Central memory CD8-positive, alpha-beta T cell (primary cell): ENCODE data around the gene PRKAR2B.
"Not testable (repeated sequence)": the region's sequence is repeated elsewhere in the genome, so short reads cannot be mapped to it uniquely, and the experiment has no call there.

Experiments
- ATAC-seq: fragments of 150-1000 bp; cut with Tn5 transposase; replicated peaks from 2 replicates; pipeline ENCODE4 v1.10.0; 2022; ENCODE audit warnings: mild to moderate bottlenecking, moderate FRiP score, moderate number of reproducible peaks; ENCODE audit not compliant: poor library complexity, severe bottlenecking; ENCODE audit errors: extremely low read depth
- DNase-seq, 2 donors: peaks; one replicate each; pipeline ENCODE4 v3.0.0; 2021; ENCODE audit warnings: low spot score in 2 of 2
- H3K27ac Mint-ChIP-seq: one replicate; pipeline ENCODE4 v1.8.0; 2022; ENCODE audit warnings: low read depth, mild to moderate bottlenecking, moderate library complexity, mixed read lengths
- H3K27me3 Mint-ChIP-seq: one replicate; pipeline ENCODE4 v1.8.0; 2022; ENCODE audit warnings: mixed read lengths
- H3K36me3 Mint-ChIP-seq: one replicate; pipeline ENCODE4 v1.8.0; 2022; ENCODE audit warnings: mild to moderate bottlenecking, moderate library complexity, mixed read lengths; ENCODE audit not compliant: insufficient read depth
- H3K4me1 Mint-ChIP-seq: one replicate; pipeline ENCODE4 v1.8.0; 2022; ENCODE audit warnings: mixed read lengths
- H3K4me3 Mint-ChIP-seq: one replicate; pipeline ENCODE4 v1.8.0; 2022; ENCODE audit warnings: mild to moderate bottlenecking, moderate library complexity, mixed read lengths
- H3K9me3 Mint-ChIP-seq: one replicate; pipeline ENCODE4 v1.8.0; 2022; ENCODE audit warnings: mixed read lengths

The PRKAR2B gene

GRCh38 chr7:107032720-107033438 is 11.6 kb upstream of the PRKAR2B start:
- ATAC-seq (no peak), DNase-seq (no peak)
- no peak overlapping the region for H3K4me3 Mint-ChIP-seq
- no peaks in the 10 kb centered on the region for H3K4me1 Mint-ChIP-seq
- H3K9me3 Mint-ChIP-seq = peaks cover 6% of the 10 kb centered on the region
- no peaks in the 10 kb centered on the region for H3K36me3 Mint-ChIP-seq
- H3K27me3 Mint-ChIP-seq = peaks cover 11% of the 10 kb centered on the region
- no peak overlapping the region for H3K27ac Mint-ChIP-seq

GRCh38 chr7:107034553-107034952 is 10.0 kb upstream of the PRKAR2B start:
- no peak overlapping the region for H3K4me3 Mint-ChIP-seq
- H3K4me1 Mint-ChIP-seq = no peaks in the 10 kb centered on the region
- H3K36me3 Mint-ChIP-seq = no peaks in the 10 kb centered on the region
- no peak overlapping the region for H3K27ac Mint-ChIP-seq
- DNase-seq = no peak
- no peak for ATAC-seq
- peaks cover 6% of the 10 kb centered on the region for H3K9me3 Mint-ChIP-seq
- peaks cover 11% of the 10 kb centered on the region for H3K27me3 Mint-ChIP-seq

- H3K4me3 Mint-ChIP-seq = no peak overlapping the region
- ATAC-seq = no peak
- H3K9me3 Mint-ChIP-seq = peaks cover 6% of the 10 kb centered on the region
- no peaks in the 10 kb centered on the region for H3K4me1 Mint-ChIP-seq
- no peaks in the 10 kb centered on the region for H3K36me3 Mint-ChIP-seq
- DNase-seq = no peak
- H3K27ac Mint-ChIP-seq = no peak overlapping the region
- H3K27me3 Mint-ChIP-seq = peaks cover 11% of the 10 kb centered on the region
These were observed 9.1 kb upstream of the PRKAR2B start for GRCh38 chr7:107035446-107035845.

- Mint-ChIP-seq H3K9me3 (peaks cover 6% of the 10 kb centered on the region), H3K4me1 (no peaks in the 10 kb centered on the region), H3K27ac (no peak overlapping the region), H3K4me3 (no peak overlapping the region), H3K36me3 (no peaks in the 10 kb centered on the region), H3K27me3 (peaks cover 11% of the 10 kb centered on the region)
- DNase-seq (no peak), ATAC-seq (no peak)
These were observed 8.0 kb upstream of the PRKAR2B start for GRCh38 chr7:107036535-107036934.

GRCh38 chr7:107037717-107038603 is 6.5 kb upstream of the PRKAR2B start:
- H3K27me3 Mint-ChIP-seq = peaks cover 11% of the 10 kb centered on the region
- H3K27ac Mint-ChIP-seq = no peak overlapping the region
- ATAC-seq (no peak), DNase-seq (no peak)
- no peaks in the 10 kb centered on the region for H3K4me1 Mint-ChIP-seq
- H3K36me3 Mint-ChIP-seq = no peaks in the 10 kb centered on the region
- no peak overlapping the region for H3K4me3 Mint-ChIP-seq
- H3K9me3 Mint-ChIP-seq = peaks cover 6% of the 10 kb centered on the region

- peaks cover 6% of the 10 kb centered on the region for H3K9me3 Mint-ChIP-seq
- no peak overlapping the region for H3K27ac Mint-ChIP-seq
- ATAC-seq = no peak
- peaks cover 11% of the 10 kb centered on the region for H3K27me3 Mint-ChIP-seq
- H3K4me1 Mint-ChIP-seq = peaks cover 5% of the 10 kb centered on the region
- peaks cover 5% of the 10 kb centered on the region for H3K36me3 Mint-ChIP-seq
- no peak for DNase-seq
- H3K4me3 Mint-ChIP-seq = no peak overlapping the region
These were observed 5.2 kb upstream of the PRKAR2B start for GRCh38 chr7:107039199-107039900.

GRCh38 chr7:107041097-107041496 is 3.4 kb upstream of the PRKAR2B start:
- peaks cover 6% of the 10 kb centered on the region for H3K9me3 Mint-ChIP-seq
- H3K27me3 Mint-ChIP-seq = peaks cover 12% of the 10 kb centered on the region
- peaks cover 7% of the 10 kb centered on the region for H3K36me3 Mint-ChIP-seq
- H3K4me1 Mint-ChIP-seq = peaks cover 16% of the 10 kb centered on the region
- H3K4me3 Mint-ChIP-seq = no peak overlapping the region
- H3K27ac Mint-ChIP-seq = no peak overlapping the region
- no peak for DNase-seq
- no peak for ATAC-seq

GRCh38 chr7:107041764-107042163 is 2.7 kb upstream of the PRKAR2B start:
- Mint-ChIP-seq H3K27me3 (peaks cover 19% of the 10 kb centered on the region), H3K4me1 (peaks cover 16% of the 10 kb centered on the region)
- H3K9me3 Mint-ChIP-seq, H3K4me3 Mint-ChIP-seq, DNase-seq, H3K27ac Mint-ChIP-seq, H3K36me3 Mint-ChIP-seq, ATAC-seq: not testable (repeated sequence)

GRCh38 chr7:107042326-107042910 is 2.1 kb upstream of the PRKAR2B start:
- H3K9me3 Mint-ChIP-seq, H3K4me3 Mint-ChIP-seq, DNase-seq, ATAC-seq, H3K27ac Mint-ChIP-seq, H3K36me3 Mint-ChIP-seq: not testable (repeated sequence)
- Mint-ChIP-seq H3K4me1 (peaks cover 16% of the 10 kb centered on the region), H3K27me3 (peaks cover 26% of the 10 kb centered on the region)

GRCh38 chr7:107043491-107043890 is 1.0 kb upstream of the PRKAR2B start:
- H3K36me3 Mint-ChIP-seq = peaks cover 7% of the 10 kb centered on the region
- no peaks in the 10 kb centered on the region for H3K9me3 Mint-ChIP-seq
- DNase-seq = no peak
- peak overlapping the region; percentile 54 for H3K27ac Mint-ChIP-seq
- H3K27me3 Mint-ChIP-seq = peaks cover 36% of the 10 kb centered on the region
- ATAC-seq = no peak
- peaks cover 16% of the 10 kb centered on the region for H3K4me1 Mint-ChIP-seq
- H3K4me3 Mint-ChIP-seq = peak overlapping the region; percentile 73

- H3K27ac Mint-ChIP-seq = peak overlapping the region; percentile 54
- H3K9me3 Mint-ChIP-seq = no peaks in the 10 kb centered on the region
- H3K27me3 Mint-ChIP-seq = peaks cover 41% of the 10 kb centered on the region
These were observed 571 bp upstream of the PRKAR2B start for GRCh38 chr7:107043921-107044346.

More at GRCh38 chr7:107043921-107044346, 571 bp upstream of the PRKAR2B start:
- Mint-ChIP-seq H3K36me3 (peaks cover 7% of the 10 kb centered on the region), H3K4me3 (peak overlapping the region; percentile 73), H3K4me1 (peaks cover 16% of the 10 kb centered on the region)
- no peak for ATAC-seq
- DNase-seq = no peak
